Activated B cell treated with CpG ODN at 0.5 μM for 24 hours (primary cell): ENCODE measurements around the gene ADGRG3. TPM values are rescaled to one million over a fixed set of nuclear protein-coding genes. Genes with fewer than 3 reads are reported as not detected.

Experiments
- ATAC-seq: fragments of 200-7000 bp; cut with Tn5 transposase; one replicate; pipeline ENCODE4 v1.10.0; 2021; ENCODE audit warnings: low read depth, mild to moderate bottlenecking, moderate library complexity
- CTCF ChIA-PET: fragments of 350-600 bp; sonication (Branson Sonifier 250); formaldehyde crosslinking; loops from one replicate; lab custom pipeline; 2021; ENCODE audit warnings: antibody characterized with exemption; lab: Charles Lee
- POLR2A ChIA-PET: fragments of 350-600 bp; sonication (Branson Sonifier 250); formaldehyde crosslinking; loops from one replicate; lab custom pipeline; 2021; ENCODE audit warnings: antibody characterized with exemption; lab: Charles Lee
- DNase-seq: peaks from one replicate; pipeline ENCODE4 v3.0.0; 2022
- H3K27ac Mint-ChIP-seq: one replicate; pipeline ENCODE4 v1.8.0; 2020; ENCODE audit warnings: mixed read lengths
- H3K27me3 Mint-ChIP-seq: one replicate; pipeline ENCODE4 v1.8.0; 2021; ENCODE audit warnings: mixed read lengths
- H3K36me3 Mint-ChIP-seq: one replicate; pipeline ENCODE4 v1.8.0; 2021; ENCODE audit warnings: low read depth, mixed read lengths
- H3K4me1 Mint-ChIP-seq: one replicate; pipeline ENCODE4 v1.8.0; 2021; ENCODE audit warnings: mixed read lengths
- H3K4me3 Mint-ChIP-seq: one replicate; pipeline ENCODE4 v1.8.0; 2020; ENCODE audit warnings: mild to moderate bottlenecking, mixed read lengths
- H3K9me3 Mint-ChIP-seq: one replicate; pipeline ENCODE4 v1.8.0; 2020; ENCODE audit warnings: mixed read lengths
- intact Hi-C: fragments of 100-400 bp; cut with micrococcal nuclease; formaldehyde crosslinking; loops from one replicate; pipeline ENCODE4 v1.15.1; 2024
- total RNA-seq: library from RNA; stranded (reverse); gene quantifications from 2 replicates; pipeline ENCODE4 v1.2.3, GENCODE V29; 2022
- TF ChIP-seq, protein P1 (sequence below): fragments of 200-600 bp; IDR thresholded peaks from one replicate; pipeline ENCODE4 v1.8.0; 2022; ENCODE audit warnings: antibody characterized with exemption, mild to moderate bottlenecking

ADGRG3 gene
- total RNA-seq, 1 donor from 2014 or later: not detected

- DNase-seq (no peak), ATAC-seq (no peak)
- Mint-ChIP-seq H3K4me3 (no peak overlapping the region), H3K4me1 (peaks cover 3% of the 10 kb centered on the region), H3K27ac (no peak overlapping the region), H3K36me3 (no peaks in the 10 kb centered on the region), H3K9me3 (no peaks in the 10 kb centered on the region), H3K27me3 (peaks cover 22% of the 10 kb centered on the region)
- POLR2A ChIA-PET: no interaction called here
- CTCF ChIA-PET: no interaction called here
- intact Hi-C loops: no loop called here
- TF ChIP-seq, protein P1, sequence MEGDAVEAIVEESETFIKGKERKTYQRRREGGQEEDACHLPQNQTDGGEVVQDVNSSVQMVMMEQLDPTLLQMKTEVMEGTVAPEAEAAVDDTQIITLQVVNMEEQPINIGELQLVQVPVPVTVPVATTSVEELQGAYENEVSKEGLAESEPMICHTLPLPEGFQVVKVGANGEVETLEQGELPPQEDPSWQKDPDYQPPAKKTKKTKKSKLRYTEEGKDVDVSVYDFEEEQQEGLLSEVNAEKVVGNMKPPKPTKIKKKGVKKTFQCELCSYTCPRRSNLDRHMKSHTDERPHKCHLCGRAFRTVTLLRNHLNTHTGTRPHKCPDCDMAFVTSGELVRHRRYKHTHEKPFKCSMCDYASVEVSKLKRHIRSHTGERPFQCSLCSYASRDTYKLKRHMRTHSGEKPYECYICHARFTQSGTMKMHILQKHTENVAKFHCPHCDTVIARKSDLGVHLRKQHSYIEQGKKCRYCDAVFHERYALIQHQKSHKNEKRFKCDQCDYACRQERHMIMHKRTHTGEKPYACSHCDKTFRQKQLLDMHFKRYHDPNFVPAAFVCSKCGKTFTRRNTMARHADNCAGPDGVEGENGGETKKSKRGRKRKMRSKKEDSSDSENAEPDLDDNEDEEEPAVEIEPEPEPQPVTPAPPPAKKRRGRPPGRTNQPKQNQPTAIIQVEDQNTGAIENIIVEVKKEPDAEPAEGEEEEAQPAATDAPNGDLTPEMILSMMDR: no peak
Measured at GRCh38 chr16:57637020-57637419, 31.1 kb upstream of the ADGRG3 start.

DNA sequence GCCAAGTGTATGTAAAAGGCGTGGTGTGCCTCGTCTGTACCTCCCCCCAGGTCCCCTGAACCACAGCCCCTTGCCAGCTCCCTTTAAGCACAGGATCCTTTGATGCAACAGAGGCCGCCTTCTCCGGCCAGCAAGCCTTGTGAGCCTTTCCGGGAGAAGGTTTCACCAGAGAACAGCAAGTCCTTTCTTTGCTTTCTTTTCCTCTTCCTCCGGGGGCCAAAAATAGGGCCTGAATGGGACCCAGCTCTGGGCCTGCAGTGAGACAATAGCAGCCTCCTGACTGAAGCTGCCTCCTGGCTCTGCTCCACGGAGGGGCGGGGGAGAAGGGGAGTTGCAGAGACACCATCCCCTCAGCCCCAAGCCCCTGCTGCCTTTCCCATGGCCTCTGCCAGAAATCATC is 30.7 kb upstream of the ADGRG3 start:
- ATAC-seq (no peak), DNase-seq (no peak)
- H3K27ac Mint-ChIP-seq: no peak overlapping the region
- TF ChIP-seq, protein P1: no peak
- H3K4me1 Mint-ChIP-seq: peaks cover 3% of the 10 kb centered on the region
- no peaks in the 10 kb centered on the region for H3K36me3 Mint-ChIP-seq
- intact Hi-C loops: no loop called here
- H3K9me3 Mint-ChIP-seq: no peaks in the 10 kb centered on the region
- CTCF ChIA-PET: no interaction called here
- no peak overlapping the region for H3K4me3 Mint-ChIP-seq
- POLR2A ChIA-PET: no interaction called here
- H3K27me3 Mint-ChIP-seq: peaks cover 18% of the 10 kb centered on the region

GRCh38 chr16:57637965-57638364 is 30.1 kb upstream of the ADGRG3 start:
- Mint-ChIP-seq H3K36me3 (no peaks in the 10 kb centered on the region), H3K27ac (no peak overlapping the region), H3K4me3 (no peak overlapping the region), H3K4me1 (peaks cover 6% of the 10 kb centered on the region), H3K27me3 (peaks cover 18% of the 10 kb centered on the region), H3K9me3 (no peaks in the 10 kb centered on the region)
- intact Hi-C loops: no loop called here
- no peak for ATAC-seq
- POLR2A ChIA-PET: no interaction called here
- TF ChIP-seq, protein P1: no peak
- DNase-seq: no peak
- CTCF ChIA-PET: no interaction called here

DNA sequence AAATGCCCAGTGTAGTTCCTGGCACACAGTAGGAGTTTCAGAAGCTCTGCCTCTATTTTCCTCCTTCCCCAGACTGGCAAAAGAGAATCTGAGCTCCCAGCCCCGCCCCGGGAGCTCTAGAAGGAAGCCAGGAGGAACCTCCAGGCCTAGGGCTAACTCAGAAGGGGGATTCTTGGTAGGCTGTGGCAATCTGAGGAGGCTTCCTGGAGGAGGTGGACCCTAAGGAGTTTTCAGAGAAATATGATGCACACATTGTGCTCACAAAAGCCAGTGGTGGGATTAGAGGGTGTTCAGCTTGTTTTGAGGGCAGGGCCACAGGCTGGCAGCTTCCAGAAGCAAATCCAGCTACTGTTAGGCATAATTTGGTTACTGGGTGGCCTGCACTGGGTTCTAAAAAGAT is 29.7 kb upstream of the ADGRG3 start:
- ChIA-PET CTCF (no interaction called here), POLR2A (no interaction called here)
- Mint-ChIP-seq H3K27me3 (peaks cover 18% of the 10 kb centered on the region), H3K36me3 (no peaks in the 10 kb centered on the region), H3K4me1 (peaks cover 6% of the 10 kb centered on the region), H3K27ac (no peak overlapping the region), H3K4me3 (no peak overlapping the region), H3K9me3 (no peaks in the 10 kb centered on the region)
- intact Hi-C loops: no loop called here
- DNase-seq (no peak), ATAC-seq (no peak)
- TF ChIP-seq, protein P1: no peak

GRCh38 chr16:57639172-57639887 is 28.8 kb upstream of the ADGRG3 start:
- TF ChIP-seq, protein P1: no peak
- POLR2A ChIA-PET: no interaction called here
- DNase-seq: no peak
- peaks cover 18% of the 10 kb centered on the region for H3K27me3 Mint-ChIP-seq
- no peak overlapping the region for H3K4me3 Mint-ChIP-seq
- intact Hi-C loops: no loop called here
- CTCF ChIA-PET: no interaction called here
- no peaks in the 10 kb centered on the region for H3K9me3 Mint-ChIP-seq
- peaks cover 6% of the 10 kb centered on the region for H3K4me1 Mint-ChIP-seq
- ATAC-seq: peak; percentile 25
- H3K27ac Mint-ChIP-seq: no peak overlapping the region
- H3K36me3 Mint-ChIP-seq: no peaks in the 10 kb centered on the region
